Fibroblast of the aortic adventitia (primary cell): ENCODE measurements around the gene DPH6. TPM values are rescaled to one million over a fixed set of nuclear protein-coding genes. Genes with fewer than 3 reads are reported as not detected.
A peak's percentile ranks its signal among the peaks of the same experiment; 100 is the strongest.
"Not testable (repeated sequence)": the region's sequence is repeated elsewhere in the genome, so short reads cannot be mapped to it uniquely, and the experiment has no call there.

Experiments used
- DNase-seq: peaks from one replicate; pipeline ENCODE4 v3.0.0-alpha.2; 2010; ENCODE audit warnings: low read depth
- H3K4me3 ChIP-seq: 2 replicates; pipeline ENCODE4 v1.5.1; 2011; ENCODE audit warnings: low read depth, mild to moderate bottlenecking, control low read depth, low read length, moderate library complexity
- total RNA-seq: library from RNA; depleted of rRNA; stranded (reverse); fragments of >200 nt; gene quantifications from 2 replicates; pipeline ENCODE4 v1.2.3, GENCODE V29; 2012; ENCODE audit warnings: low replicate concordance
- TF ChIP-seq, protein P1 (sequence below): IDR thresholded peaks from 2 replicates; pipeline ENCODE4 v1.5.1; 2011; ENCODE audit warnings: mild to moderate bottlenecking, low read length, control low read depth, inconsistent platforms; ENCODE audit not compliant: insufficient read depth

The DPH6 gene
- total RNA-seq, 1 donor, result 23.3 TPM

GRCh38 chr15:35330048-35330695 is 215.8 kb downstream of the DPH6 start:
- DNase-seq, result no peak
- TF ChIP-seq, protein P1, sequence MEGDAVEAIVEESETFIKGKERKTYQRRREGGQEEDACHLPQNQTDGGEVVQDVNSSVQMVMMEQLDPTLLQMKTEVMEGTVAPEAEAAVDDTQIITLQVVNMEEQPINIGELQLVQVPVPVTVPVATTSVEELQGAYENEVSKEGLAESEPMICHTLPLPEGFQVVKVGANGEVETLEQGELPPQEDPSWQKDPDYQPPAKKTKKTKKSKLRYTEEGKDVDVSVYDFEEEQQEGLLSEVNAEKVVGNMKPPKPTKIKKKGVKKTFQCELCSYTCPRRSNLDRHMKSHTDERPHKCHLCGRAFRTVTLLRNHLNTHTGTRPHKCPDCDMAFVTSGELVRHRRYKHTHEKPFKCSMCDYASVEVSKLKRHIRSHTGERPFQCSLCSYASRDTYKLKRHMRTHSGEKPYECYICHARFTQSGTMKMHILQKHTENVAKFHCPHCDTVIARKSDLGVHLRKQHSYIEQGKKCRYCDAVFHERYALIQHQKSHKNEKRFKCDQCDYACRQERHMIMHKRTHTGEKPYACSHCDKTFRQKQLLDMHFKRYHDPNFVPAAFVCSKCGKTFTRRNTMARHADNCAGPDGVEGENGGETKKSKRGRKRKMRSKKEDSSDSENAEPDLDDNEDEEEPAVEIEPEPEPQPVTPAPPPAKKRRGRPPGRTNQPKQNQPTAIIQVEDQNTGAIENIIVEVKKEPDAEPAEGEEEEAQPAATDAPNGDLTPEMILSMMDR, result no peak
- no peak overlapping the region for H3K4me3 ChIP-seq

- H3K4me3 ChIP-seq, result no peak overlapping the region
- DNase-seq, result peak; percentile 18
- TF ChIP-seq, protein P1, result no peak
Measured at GRCh38 chr15:35329521-35329961, 216.4 kb downstream of the DPH6 start.

- not testable (repeated sequence) for DNase-seq, H3K4me3 ChIP-seq
Measured at GRCh38 chr15:35328836-35329235, 217.1 kb downstream of the DPH6 start.

DNA sequence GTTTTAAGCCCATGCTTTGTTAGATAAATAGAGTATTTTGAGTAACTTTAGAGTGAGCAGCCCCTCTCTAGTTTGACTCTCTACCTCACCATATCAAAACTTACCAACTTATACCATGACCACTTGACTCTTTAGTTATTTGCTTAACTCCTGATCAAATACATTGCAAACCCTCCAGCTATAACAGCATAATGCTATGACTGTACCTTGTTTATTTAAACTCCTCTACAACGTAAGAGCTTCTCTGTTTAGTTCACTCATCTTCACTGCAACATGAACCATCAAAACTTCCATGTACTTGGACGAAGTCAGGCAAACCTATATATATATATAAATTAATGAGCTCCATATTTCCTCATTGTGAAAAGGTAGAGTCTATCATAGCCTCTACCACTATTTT is 218.2 kb downstream of the DPH6 start:
- no peak overlapping the region for H3K4me3 ChIP-seq
- no peak for DNase-seq
- TF ChIP-seq, protein P1, result no peak

DNA sequence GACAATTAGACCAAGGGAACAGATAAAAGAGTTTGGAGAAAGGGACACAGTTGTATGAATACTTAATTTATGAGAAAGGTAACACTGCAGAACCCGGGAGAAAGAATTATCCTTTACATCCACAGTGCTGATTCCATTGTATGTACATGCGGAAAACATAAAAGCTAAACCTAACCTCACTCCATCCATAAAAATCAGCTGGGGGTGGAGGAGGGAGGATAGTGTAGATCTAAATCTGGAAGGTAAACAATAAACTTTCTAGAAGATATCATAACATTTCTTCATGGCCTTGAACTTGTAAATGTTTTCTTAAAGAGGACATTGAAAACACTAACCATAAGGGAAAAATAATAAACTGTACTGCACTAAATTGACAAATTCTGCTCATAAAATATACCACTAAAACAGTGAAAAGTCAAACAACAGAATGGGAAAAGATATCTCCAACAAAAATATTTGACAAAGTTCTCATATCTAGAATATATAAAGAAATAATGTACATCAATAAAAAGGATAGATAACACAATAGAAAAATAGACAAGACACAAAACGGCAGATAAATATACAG is 220.5 kb downstream of the DPH6 start:
- TF ChIP-seq, protein P1, result no peak
- DNase-seq, result no peak
- H3K4me3 ChIP-seq, result no peak overlapping the region

DNA sequence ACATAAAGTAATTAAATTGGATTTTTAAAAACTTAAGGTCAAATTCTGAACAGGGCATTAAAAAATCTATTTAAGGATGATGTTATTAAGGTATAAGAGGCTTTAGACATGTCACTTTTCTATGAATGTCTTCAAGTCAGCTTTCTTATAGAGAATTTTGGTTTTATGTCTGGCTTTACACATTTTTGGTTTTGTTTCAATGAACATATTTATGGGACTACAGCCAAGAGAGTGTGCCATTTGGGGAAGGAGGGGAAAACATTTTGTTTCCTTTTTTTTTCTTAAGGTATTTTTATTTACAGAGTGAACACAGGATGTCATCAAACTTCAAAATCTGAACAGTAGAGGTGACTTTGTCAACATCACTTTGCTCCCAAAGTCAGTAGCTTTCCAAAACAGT is 222.8 kb downstream of the DPH6 start:
- TF ChIP-seq, protein P1, result no peak
- no peak for DNase-seq
- no peak overlapping the region for H3K4me3 ChIP-seq

DNA sequence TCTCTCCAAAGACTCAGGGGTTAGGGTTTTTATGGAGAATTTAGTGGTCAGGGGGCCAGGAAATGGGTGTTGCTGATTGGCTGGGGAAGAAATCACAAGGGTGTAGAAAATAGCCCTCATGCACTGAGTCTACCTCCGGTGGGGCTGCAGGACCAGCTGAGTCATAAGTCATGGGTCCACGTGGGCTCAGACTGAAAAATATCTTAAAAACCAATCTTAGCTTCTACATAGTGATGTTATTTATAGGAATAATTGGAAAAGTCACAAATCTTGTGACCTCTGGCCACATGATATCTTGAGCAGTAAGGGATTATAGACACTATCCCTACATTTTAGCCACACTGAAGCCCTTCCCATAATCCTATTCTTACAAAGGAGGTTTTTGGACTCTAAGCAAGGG is 224.0 kb downstream of the DPH6 start:
- TF ChIP-seq, protein P1, result no peak
- no peak for DNase-seq
- H3K4me3 ChIP-seq, result no peak overlapping the region
